B cell (primary cell): ENCODE results near the gene CLCN7. TPM values are rescaled to one million over a fixed set of nuclear protein-coding genes. Genes with fewer than 3 reads are reported as not detected.

Experiments used
- ATAC-seq: fragments of 200-7000 bp; cut with Tn5 transposase; one replicate; pipeline ENCODE4 v1.10.0; 2021; ENCODE audit warnings: low read depth, mild to moderate bottlenecking, moderate number of reproducible peaks, moderate library complexity
- CTCF ChIA-PET: fragments of 350-600 bp; sonication (Branson Sonifier 250); formaldehyde crosslinking; loops from one replicate; lab custom pipeline; 2021; ENCODE audit warnings: antibody characterized with exemption, inconsistent platforms; lab: Charles Lee
- POLR2A ChIA-PET: fragments of 350-600 bp; sonication (Branson Sonifier 250); formaldehyde crosslinking; loops from one replicate; lab custom pipeline; 2021; ENCODE audit warnings: antibody characterized with exemption; lab: Charles Lee
- DNase-seq: peaks from one replicate; pipeline ENCODE4 v3.0.0; 2013
- H2AFZ ChIP-seq: 2 replicates; pipeline ENCODE4 v1.6.1; 2012; ENCODE audit warnings: mild to moderate bottlenecking, low read depth, low read length; ENCODE audit not compliant: insufficient read depth, poor library complexity, severe bottlenecking
- H3K27ac ChIP-seq, 2 donors: 1 replicate in 1 of 2; 2 replicates in 1 of 2; pipeline ENCODE4 v1.5.1; 2012 to 2013; ENCODE audit warnings: low read length in 2 of 2, mild to moderate bottlenecking in 2 of 2, moderate library complexity in 1 of 2
- H3K27me3 ChIP-seq, 4 experiments: fragments of 200-600 bp in 1 of 4; sonication (generic) in 1 of 4; replicated peaks in 1 of 4; 1 replicate in 2 of 4; 2 replicates in 2 of 4; pipeline versions ENCODE4 v1.6.1 to v1.7.0; 2013 to 2016; ENCODE audit warnings: low read length in 3 of 4, mild to moderate bottlenecking in 2 of 4, mixed read lengths in 1 of 4, moderate library complexity in 1 of 4; ENCODE audit not compliant: insufficient read depth in 4 of 4, control insufficient read depth in 3 of 4; ENCODE audit errors: control extremely low read depth in 1 of 4
- H3K36me3 ChIP-seq, 2 experiments: replicated peaks in 1 of 2; 1 replicate in 1 of 2; 2 replicates in 1 of 2; pipeline versions ENCODE4 v1.6.1 to v1.7.1; 2013; ENCODE audit warnings: low read length in 1 of 2; ENCODE audit not compliant: insufficient read depth in 2 of 2, control insufficient read depth in 1 of 2; ENCODE audit errors: control extremely low read depth in 1 of 2, extremely low read depth in 1 of 2
- H3K4me1 ChIP-seq, 2 donors: fragments of 200-600 bp in 1 of 2; sonication (generic) in 1 of 2; 1 replicate in 1 of 2; 2 replicates in 1 of 2; pipeline versions ENCODE4 v1.5.1 to v1.6.1; 2013 to 2017; ENCODE audit warnings: low read length in 2 of 2; ENCODE audit not compliant: control insufficient read depth in 2 of 2, insufficient read depth in 2 of 2
- H3K4me2 ChIP-seq: replicated peaks from 2 replicates; pipeline ENCODE3; 2012; ENCODE audit warnings: mild to moderate bottlenecking, low read depth, low read length; ENCODE audit not compliant: poor library complexity, severe bottlenecking
- H3K4me3 ChIP-seq, 5 experiments: fragments of 200-600 bp in 1 of 5; sonication (generic) in 1 of 5; 1 replicate in 3 of 5; 2 replicates in 2 of 5; pipeline versions ENCODE4 v1.5.1 to v1.7.0; 2011 to 2016; ENCODE audit warnings: low read length in 4 of 5, mild to moderate bottlenecking in 4 of 5, low read depth in 2 of 5, control low read depth in 1 of 5, moderate library complexity in 1 of 5; ENCODE audit not compliant: insufficient read depth in 1 of 5; ENCODE audit errors: control extremely low read depth in 1 of 5, extremely low read depth in 1 of 5
- H3K79me2 ChIP-seq: fragments of 200-600 bp; sonication (generic); one replicate; pipeline ENCODE4 v1.6.0; 2016; ENCODE audit warnings: low read length; ENCODE audit not compliant: control insufficient read depth, insufficient read depth
- H3K9ac ChIP-seq: fragments of 200-600 bp; sonication (generic); 2 replicates; pipeline ENCODE4 v1.6.1; 2017; ENCODE audit warnings: mild to moderate bottlenecking, low read length, moderate library complexity
- H3K9me3 ChIP-seq, 3 donors: one replicate each; pipeline versions ENCODE4 v1.6.1 to v1.7.1; 2013; ENCODE audit warnings: low read length in 2 of 3; ENCODE audit not compliant: control insufficient read depth in 2 of 3, insufficient read depth in 1 of 3; ENCODE audit errors: control extremely low read depth in 1 of 3
- H4K20me1 ChIP-seq: 2 replicates; pipeline ENCODE4 v1.6.0; 2012; ENCODE audit warnings: mild to moderate bottlenecking, low read length; ENCODE audit not compliant: insufficient read depth, control insufficient read depth, poor library complexity, severe bottlenecking
- H3K27ac Mint-ChIP-seq: one replicate; pipeline ENCODE4 v1.8.0; 2021; ENCODE audit warnings: mixed read lengths
- H3K27me3 Mint-ChIP-seq: one replicate; pipeline ENCODE4 v1.8.0; 2021; ENCODE audit warnings: mixed read lengths
- H3K4me1 Mint-ChIP-seq: one replicate; pipeline ENCODE4 v1.8.0; 2021; ENCODE audit warnings: mixed read lengths
- H3K4me3 Mint-ChIP-seq: one replicate; pipeline ENCODE4 v1.8.0; 2021; ENCODE audit warnings: mixed read lengths
- H3K9me3 Mint-ChIP-seq: one replicate; pipeline ENCODE4 v1.8.0; 2022; ENCODE audit warnings: mixed read lengths; ENCODE audit not compliant: insufficient read depth
- CTCF ChIP-seq: fragments of 200-600 bp; IDR thresholded peaks from one replicate; pipeline ENCODE4 v1.8.0; 2022; ENCODE audit warnings: antibody characterized with exemption, mild to moderate bottlenecking
- EZH2 ChIP-seq: IDR thresholded peaks from 2 replicates; pipeline ENCODE4 v1.6.1; 2012; ENCODE audit warnings: borderline replicate concordance, low read depth, mild to moderate bottlenecking, moderate library complexity, low read length; ENCODE audit not compliant: insufficient read depth, poor library complexity, severe bottlenecking
- WGBS: methylation state at CpG from one replicate; pipeline ENCODE4 v1.1.5; 2013; ENCODE audit warnings: missing lambda C conversion rate; ENCODE audit not compliant: insufficient coverage; 5-methylcytosine and 5-hydroxymethylcytosine counted together
- intact Hi-C: fragments of 100-400 bp; cut with micrococcal nuclease; formaldehyde crosslinking; loops from one replicate; pipeline ENCODE4 v1.10.0; 2022
- polyA plus RNA-seq: library from polyadenylated mRNA; depleted of rRNA; stranded (reverse); fragments of >200 nt; gene quantifications from 2 replicates; pipeline ENCODE4 v1.2.3, GENCODE V29; 2012
- total RNA-seq, 2 donors: library from RNA; stranded (reverse); fragments of 120-200 nt in 1 of 2; gene quantifications; 1 replicate in 1 of 2; 2 replicates in 1 of 2; pipeline versions ENCODE4 v1.2.3 to v1.2.4, GENCODE V29; 2013 to 2022

CLCN7 gene
- total and polyA plus RNA-seq, 2 donors (not counting 1 experiment from before 2014, with no cell fraction given), result 215 to 274 TPM

GRCh38 chr16:1395444-1396031 is 79.3 kb downstream of the CLCN7 start:
- H3K27ac Mint-ChIP-seq, result no peak overlapping the region

More at GRCh38 chr16:1395444-1396031, 79.3 kb downstream of the CLCN7 start:
- ATAC-seq (no peak), DNase-seq (no peak)
- no peaks in the 10 kb centered on the region for H3K27me3 ChIP-seq
- over 99% methylated on average over 22 of the region's 22 CpGs for WGBS
- Mint-ChIP-seq H3K9me3 (no peaks in the 10 kb centered on the region), H3K27me3 (no peaks in the 10 kb centered on the region), H3K4me3 (no peak overlapping the region), H3K4me1 (no peaks in the 10 kb centered on the region)
- intact Hi-C loops, result no loop called here
- no peak overlapping the region for H3K9ac ChIP-seq
- no peak overlapping the region for H2AFZ ChIP-seq
- no peaks in the 10 kb centered on the region for H3K9me3 ChIP-seq
- H4K20me1 ChIP-seq, result peaks cover 56% of the 10 kb centered on the region
- H3K4me1 ChIP-seq, result no peaks in the 10 kb centered on the region
- no peak overlapping the region for H3K27ac ChIP-seq
- ChIA-PET POLR2A (interaction anchor here (0.7 kb wide), 1 partner anchor 24 kb away, joined by 4 read pairs; no protein-coding TSS in a partner anchor), CTCF (interaction anchor here (1.3 kb wide), 1 partner anchor 13 kb away, joined by 3 read pairs; no protein-coding TSS in a partner anchor)
- peaks cover 59% of the 10 kb centered on the region for H3K79me2 ChIP-seq
- H3K4me2 ChIP-seq, result no peak overlapping the region
- H3K4me3 ChIP-seq, result no peak overlapping the region
- peaks cover 6 to 70% of the 10 kb centered on the region in 2 experiments for H3K36me3 ChIP-seq
- TF ChIP-seq EZH2 (no peak), CTCF (no peak)

Other genes starting within 250 kb of the CLCN7 start
- gene TPSG1, start 249.8 kb downstream of the CLCN7 start, total RNA-seq, result not detected in 2 replicates
- not detected in 2 replicates for gene TPSG1, start 249.8 kb downstream of the CLCN7 start, polyA plus RNA-seq
- gene TPSB2, start 244.8 kb downstream of the CLCN7 start, total RNA-seq, result not detected in 2 replicates
- not detected in 2 replicates for gene TPSB2, start 244.8 kb downstream of the CLCN7 start, polyA plus RNA-seq
- gene TPSAB1, start 234.3 kb downstream of the CLCN7 start, total RNA-seq, result not detected in 2 replicates
- not detected in 2 replicates for gene TPSAB1, start 234.3 kb downstream of the CLCN7 start, polyA plus RNA-seq
- not detected in 2 replicates for gene TPSD1, start 219.0 kb downstream of the CLCN7 start, total RNA-seq
- gene TPSD1, start 219.0 kb downstream of the CLCN7 start, polyA plus RNA-seq, result not detected in 2 replicates
- gene UBE2I, start 165.4 kb downstream of the CLCN7 start, total RNA-seq, result 253 and 265 TPM in 2 replicates
- 152 and 219 TPM in 2 replicates for gene UBE2I, start 165.4 kb downstream of the CLCN7 start, polyA plus RNA-seq
- 130 TPM in 2 replicates for gene BAIAP3, start 141.4 kb downstream of the CLCN7 start, total RNA-seq
- 67.1 and 119 TPM in 2 replicates for gene BAIAP3, start 141.4 kb downstream of the CLCN7 start, polyA plus RNA-seq
- 42.3 and 43.7 TPM in 2 replicates for gene TSR3, start 123.2 kb downstream of the CLCN7 start, total RNA-seq
- gene TSR3, start 123.2 kb downstream of the CLCN7 start, polyA plus RNA-seq, result 31.8 and 35.7 TPM in 2 replicates
- 69.1 and 76.0 TPM in 2 replicates for gene GNPTG, start 123.1 kb downstream of the CLCN7 start, total RNA-seq
- 96.4 and 109 TPM in 2 replicates for gene GNPTG, start 123.1 kb downstream of the CLCN7 start, polyA plus RNA-seq
- gene UNKL, start 60.3 kb downstream of the CLCN7 start, total RNA-seq, result 178 and 189 TPM in 2 replicates
- 53.9 and 62.7 TPM in 2 replicates for gene UNKL, start 60.3 kb downstream of the CLCN7 start, polyA plus RNA-seq
- gene UQCC4, start 54.3 kb downstream of the CLCN7 start, total RNA-seq, result 11.7 and 13.2 TPM in 2 replicates
- gene UQCC4, start 54.3 kb downstream of the CLCN7 start, polyA plus RNA-seq, result 27.6 and 31.0 TPM in 2 replicates
- gene PERCC1, start 44.0 kb downstream of the CLCN7 start, total RNA-seq, result 0.34 and 0.64 TPM in 2 replicates
- 0.46 and 0.84 TPM in 2 replicates for gene PERCC1, start 44.0 kb downstream of the CLCN7 start, polyA plus RNA-seq
- gene CCDC154, start 30.5 kb downstream of the CLCN7 start, total RNA-seq, result 12.4 and 16.6 TPM in 2 replicates
- 14.6 and 22.9 TPM in 2 replicates for gene CCDC154, start 30.5 kb downstream of the CLCN7 start, polyA plus RNA-seq
- 0.22 TPM in 1 of 2 replicates, not detected in the other for gene PTX4, start 13.9 kb upstream of the CLCN7 start, total RNA-seq
- 0.27 and 0.33 TPM in 2 replicates for gene PTX4, start 13.9 kb upstream of the CLCN7 start, polyA plus RNA-seq
- gene TELO2, start 18.3 kb upstream of the CLCN7 start, total RNA-seq, result 81.9 and 88.4 TPM in 2 replicates
- gene TELO2, start 18.3 kb upstream of the CLCN7 start, polyA plus RNA-seq, result 136 and 158 TPM in 2 replicates
- 0.27 and 0.58 TPM in 2 replicates for gene TMEM204, start 58.6 kb upstream of the CLCN7 start, total RNA-seq
- 2.3 and 2.7 TPM in 2 replicates for gene TMEM204, start 58.6 kb upstream of the CLCN7 start, polyA plus RNA-seq
- gene IFT140, start 137.0 kb upstream of the CLCN7 start, total RNA-seq, result 12.5 and 15.0 TPM in 2 replicates
- gene IFT140, start 137.0 kb upstream of the CLCN7 start, polyA plus RNA-seq, result 4.2 and 5.4 TPM in 2 replicates
- 26.6 and 33.9 TPM in 2 replicates for gene CRAMP1, start 137.3 kb upstream of the CLCN7 start, total RNA-seq
- gene CRAMP1, start 137.3 kb upstream of the CLCN7 start, polyA plus RNA-seq, result 21.0 and 29.1 TPM in 2 replicates
- gene JPT2, start 203.3 kb upstream of the CLCN7 start, total RNA-seq, result 42.1 and 45.7 TPM in 2 replicates
- gene JPT2, start 203.3 kb upstream of the CLCN7 start, polyA plus RNA-seq, result 7.6 and 10.7 TPM in 2 replicates
- 340 and 348 TPM in 2 replicates for gene MAPK8IP3, start 231.2 kb upstream of the CLCN7 start, total RNA-seq
- gene MAPK8IP3, start 231.2 kb upstream of the CLCN7 start, polyA plus RNA-seq, result 249 and 320 TPM in 2 replicates